HG03342 (cell line): ENCODE measurements around the gene RPL13A.

Source experiments
- ATAC-seq: cut with Tn5 transposase; IDR thresholded peaks from one replicate; pipeline ENCODE4 v1.9.1; 2021; ENCODE audit warnings: mild to moderate bottlenecking, moderate library complexity; ENCODE audit not compliant: unreplicated experiment

Gene RPL13A

GRCh38 chr19:49479975-49480628 lies 7.3 kb upstream of the RPL13A start:
- ATAC-seq, result no peak

- no peak for ATAC-seq
Observed at GRCh38 chr19:49481020-49481683, 6.3 kb upstream of the RPL13A start.

GRCh38 chr19:49486232-49486631 lies 1.2 kb upstream of the RPL13A start:
- no peak for ATAC-seq

GRCh38 chr19:49486710-49487276 lies 615 bp upstream of the RPL13A start:
- ATAC-seq, result no peak

- ATAC-seq, result no peak
Observed at GRCh38 chr19:49488046-49488862, 846 bp downstream of the RPL13A start.

GRCh38 chr19:49488863-49489537 lies 1.6 kb downstream of the RPL13A start:
- no peak for ATAC-seq

- ATAC-seq, result no peak
Observed at GRCh38 chr19:49489601-49490167, 2.3 kb downstream of the RPL13A start.

GRCh38 chr19:49490287-49491029 lies 3.0 kb downstream of the RPL13A start:
- no peak for ATAC-seq

- ATAC-seq, result no peak
Observed at GRCh38 chr19:49491030-49491803, 3.8 kb downstream of the RPL13A start.

GRCh38 chr19:49491804-49492572 lies 4.6 kb downstream of the RPL13A start:
- no peak for ATAC-seq

- ATAC-seq, result no peak
Observed at GRCh38 chr19:49492573-49493405, 5.4 kb downstream of the RPL13A start.

GRCh38 chr19:49496574-49497008 lies 9.2 kb downstream of the RPL13A start:
- no peak for ATAC-seq

GRCh38 chr19:49497047-49497788 lies 9.8 kb downstream of the RPL13A start:
- ATAC-seq, result no peak

GRCh38 chr19:49497789-49498103 lies 10.3 kb downstream of the RPL13A start:
- ATAC-seq, result no peak

- no peak for ATAC-seq
Observed at GRCh38 chr19:49498475-49498874, 11.1 kb downstream of the RPL13A start.

- ATAC-seq, result no peak
Observed at GRCh38 chr19:49499030-49499670, 11.7 kb downstream of the RPL13A start.
